Astrocyte of the spinal cord (primary cell): Measurements from ENCODE around the gene MYL11.
"Not testable (repeated sequence)": the region's sequence is repeated elsewhere in the genome, so short reads cannot be mapped to it uniquely, and the experiment has no call there.

Experiments
- DNase-seq: peaks from one replicate; pipeline ENCODE4 v3.0.0; 2011; ENCODE audit warnings: low read depth, low spot score
- H3K4me3 ChIP-seq: 2 replicates; pipeline ENCODE4 v1.5.1; 2011; ENCODE audit warnings: low read depth, mild to moderate bottlenecking, low read length, moderate library complexity
- in situ Hi-C: cut with HindIII; loops from 2 replicates; pipeline ENCODE4 v1.10.0; 2017; ENCODE audit warnings: low sequenced_read_pairs
- TF ChIP-seq, protein P1 (sequence below): IDR thresholded peaks from 2 replicates; pipeline ENCODE4 v1.5.1; 2012; ENCODE audit warnings: low read depth, mild to moderate bottlenecking, low read length, inconsistent platforms

The MYL11 gene

DNA sequence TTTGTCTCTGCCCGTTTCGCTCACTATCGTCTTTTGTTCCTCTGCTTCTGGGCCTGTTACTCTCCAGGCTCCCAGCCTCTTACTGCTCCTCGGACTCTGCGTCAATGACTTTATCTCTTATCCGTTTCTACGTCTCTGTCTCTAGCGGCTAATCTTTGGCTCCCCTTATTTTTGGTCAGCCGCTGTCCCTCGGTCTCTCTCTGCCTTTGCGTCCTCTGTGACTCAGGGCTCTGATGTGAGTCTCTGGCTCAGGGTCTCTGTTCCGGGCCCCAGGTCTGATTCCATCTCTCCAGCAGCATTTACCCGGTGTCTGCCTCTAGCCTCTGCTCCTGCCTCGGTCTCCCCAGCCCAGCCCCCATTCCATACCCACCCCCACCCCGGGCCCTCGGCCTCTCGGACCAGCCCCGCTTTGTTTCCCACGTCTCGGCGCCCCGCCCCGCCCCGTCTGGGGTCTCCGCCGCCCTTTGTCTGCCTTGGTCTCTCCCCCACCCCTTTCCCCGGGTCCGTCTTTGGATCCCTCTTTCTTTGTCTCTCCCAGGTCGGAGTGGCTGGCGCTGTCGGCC is 20.1 kb downstream of the MYL11 start:
- peak; percentile 42 for DNase-seq
- in situ Hi-C loops, result no loop called here
- peak overlapping the region; percentile 72 for H3K4me3 ChIP-seq
- TF ChIP-seq, protein P1, sequence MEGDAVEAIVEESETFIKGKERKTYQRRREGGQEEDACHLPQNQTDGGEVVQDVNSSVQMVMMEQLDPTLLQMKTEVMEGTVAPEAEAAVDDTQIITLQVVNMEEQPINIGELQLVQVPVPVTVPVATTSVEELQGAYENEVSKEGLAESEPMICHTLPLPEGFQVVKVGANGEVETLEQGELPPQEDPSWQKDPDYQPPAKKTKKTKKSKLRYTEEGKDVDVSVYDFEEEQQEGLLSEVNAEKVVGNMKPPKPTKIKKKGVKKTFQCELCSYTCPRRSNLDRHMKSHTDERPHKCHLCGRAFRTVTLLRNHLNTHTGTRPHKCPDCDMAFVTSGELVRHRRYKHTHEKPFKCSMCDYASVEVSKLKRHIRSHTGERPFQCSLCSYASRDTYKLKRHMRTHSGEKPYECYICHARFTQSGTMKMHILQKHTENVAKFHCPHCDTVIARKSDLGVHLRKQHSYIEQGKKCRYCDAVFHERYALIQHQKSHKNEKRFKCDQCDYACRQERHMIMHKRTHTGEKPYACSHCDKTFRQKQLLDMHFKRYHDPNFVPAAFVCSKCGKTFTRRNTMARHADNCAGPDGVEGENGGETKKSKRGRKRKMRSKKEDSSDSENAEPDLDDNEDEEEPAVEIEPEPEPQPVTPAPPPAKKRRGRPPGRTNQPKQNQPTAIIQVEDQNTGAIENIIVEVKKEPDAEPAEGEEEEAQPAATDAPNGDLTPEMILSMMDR, result no peak

DNA sequence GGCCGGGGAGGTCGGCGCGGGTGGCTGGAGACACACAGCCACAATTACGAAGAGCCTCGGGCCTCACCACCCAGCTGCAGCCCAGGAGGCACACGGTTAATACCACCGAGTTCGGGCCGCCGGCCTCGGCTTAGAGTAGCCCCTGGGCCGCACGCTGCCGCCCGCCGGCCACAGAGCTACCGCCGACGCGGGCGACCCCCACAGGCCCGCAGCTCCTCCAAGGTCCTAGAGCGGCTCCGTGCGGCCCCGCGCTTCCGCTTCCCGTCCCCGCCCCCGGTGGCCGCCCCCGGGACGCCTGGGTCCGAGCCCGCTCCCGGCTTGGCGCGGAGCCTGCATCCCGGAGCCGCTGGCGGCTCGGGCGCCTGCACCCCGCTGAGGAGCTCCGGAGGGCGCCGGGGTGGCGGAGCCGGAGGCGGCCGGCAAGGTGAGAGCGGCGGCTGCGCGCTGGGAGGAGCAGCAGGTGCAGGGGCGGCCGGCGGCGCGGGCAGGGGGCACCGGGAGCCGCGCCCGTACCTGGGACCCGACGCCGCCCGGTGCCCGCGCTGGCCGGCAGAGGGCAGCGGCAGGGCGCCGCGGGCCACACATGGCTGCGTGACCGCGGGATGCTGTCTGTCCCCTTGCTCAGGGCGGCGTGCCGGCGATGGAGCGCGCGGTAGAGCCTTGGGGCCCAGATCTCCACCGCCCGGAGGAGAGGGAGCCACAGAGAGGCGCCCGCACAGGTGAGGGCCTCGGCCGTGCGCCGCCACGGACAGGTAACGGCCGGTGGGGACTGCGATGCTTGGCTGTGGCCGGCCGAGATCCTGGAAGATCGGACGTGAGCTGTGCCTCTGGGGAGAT is 20.8 kb downstream of the MYL11 start, which contains the start of gene ZNF48:
TSS of gene ZNF48 (plus strand) at position 266 of the 837 bp plus-strand sequence. CDS start at position 641, 375 bp downstream.
- peak; percentile 91 for DNase-seq
- in situ Hi-C loops, result no loop called here
- H3K4me3 ChIP-seq, result peak within 1 kb of the TSS; percentile 72
- TF ChIP-seq, protein P1, result no peak

DNA sequence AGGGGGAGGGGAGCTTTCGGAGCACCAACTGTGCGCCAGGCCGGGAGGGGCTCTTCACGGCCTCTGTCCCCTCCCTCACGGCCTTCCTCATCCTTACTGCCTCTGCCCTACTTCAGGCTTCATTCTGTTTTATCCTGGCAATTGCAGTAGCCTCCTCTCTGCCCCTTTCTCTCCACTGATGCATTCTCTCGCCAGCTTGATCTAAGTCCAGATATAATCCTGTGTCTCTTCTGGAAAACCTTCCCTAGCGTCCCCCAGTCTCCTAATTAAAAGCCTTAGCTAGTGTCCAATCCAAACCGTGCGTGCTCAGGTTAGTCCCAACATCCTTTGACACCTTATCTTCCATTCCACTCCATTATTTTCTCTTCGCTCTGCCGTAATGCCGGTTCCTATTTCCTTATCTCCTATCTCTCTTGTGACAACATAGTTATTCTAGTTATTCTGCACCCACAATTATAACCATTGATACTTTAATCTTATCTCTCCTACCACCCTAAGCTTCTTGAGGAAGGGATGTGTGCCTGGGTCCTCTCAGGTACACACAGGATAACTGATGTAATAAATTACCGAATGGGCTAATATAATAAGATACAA is 21.5 kb downstream of the MYL11 start:
- TF ChIP-seq, protein P1, result no peak
- in situ Hi-C loops, result no loop called here
- peak overlapping the region; percentile 72 for H3K4me3 ChIP-seq
- DNase-seq, result no peak

DNA sequence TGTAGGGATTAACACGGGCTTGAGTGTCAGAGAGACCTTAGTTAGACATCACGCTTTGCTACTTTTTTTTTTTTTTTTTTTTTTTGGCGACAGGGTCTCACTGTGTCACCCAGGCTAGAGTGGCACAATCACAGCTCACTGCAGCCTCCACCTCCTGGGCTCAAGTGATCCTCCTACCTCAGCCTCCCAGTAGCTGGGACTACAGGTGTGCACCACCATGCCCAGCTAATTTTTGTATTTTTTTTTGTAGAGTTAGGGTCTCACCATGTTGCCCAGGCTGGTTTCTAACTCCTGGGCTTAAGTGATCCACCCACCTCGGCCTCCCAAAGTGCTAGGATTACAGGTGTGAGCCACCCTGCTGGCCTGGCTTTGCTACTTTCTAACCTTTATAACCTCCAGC is 22.0 kb downstream of the MYL11 start:
- H3K4me3 ChIP-seq, in situ Hi-C loops, DNase-seq: not testable (repeated sequence)

DNA sequence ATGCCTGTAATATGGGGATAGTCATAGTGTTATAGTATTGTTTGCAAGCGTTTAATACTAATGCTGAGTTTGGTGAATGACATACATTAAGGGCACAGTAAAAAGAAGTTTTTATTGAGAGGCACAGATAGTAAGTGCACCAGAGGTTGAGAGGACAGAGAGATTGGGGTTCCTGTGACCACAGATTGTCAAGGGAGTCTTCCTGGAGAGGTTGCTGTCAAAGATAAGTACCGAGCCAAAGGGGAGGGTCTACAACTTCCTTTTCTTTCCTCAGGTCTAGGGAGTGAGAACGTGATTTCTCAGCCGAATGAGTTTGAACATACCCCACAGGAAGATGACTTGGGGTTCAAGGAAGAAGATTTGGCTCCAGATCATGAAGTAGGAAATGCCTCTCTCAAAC is 22.5 kb downstream of the MYL11 start:
- in situ Hi-C loops, result no loop called here
- DNase-seq, result no peak
- TF ChIP-seq, protein P1, result no peak
- H3K4me3 ChIP-seq, result no peak overlapping the region

DNA sequence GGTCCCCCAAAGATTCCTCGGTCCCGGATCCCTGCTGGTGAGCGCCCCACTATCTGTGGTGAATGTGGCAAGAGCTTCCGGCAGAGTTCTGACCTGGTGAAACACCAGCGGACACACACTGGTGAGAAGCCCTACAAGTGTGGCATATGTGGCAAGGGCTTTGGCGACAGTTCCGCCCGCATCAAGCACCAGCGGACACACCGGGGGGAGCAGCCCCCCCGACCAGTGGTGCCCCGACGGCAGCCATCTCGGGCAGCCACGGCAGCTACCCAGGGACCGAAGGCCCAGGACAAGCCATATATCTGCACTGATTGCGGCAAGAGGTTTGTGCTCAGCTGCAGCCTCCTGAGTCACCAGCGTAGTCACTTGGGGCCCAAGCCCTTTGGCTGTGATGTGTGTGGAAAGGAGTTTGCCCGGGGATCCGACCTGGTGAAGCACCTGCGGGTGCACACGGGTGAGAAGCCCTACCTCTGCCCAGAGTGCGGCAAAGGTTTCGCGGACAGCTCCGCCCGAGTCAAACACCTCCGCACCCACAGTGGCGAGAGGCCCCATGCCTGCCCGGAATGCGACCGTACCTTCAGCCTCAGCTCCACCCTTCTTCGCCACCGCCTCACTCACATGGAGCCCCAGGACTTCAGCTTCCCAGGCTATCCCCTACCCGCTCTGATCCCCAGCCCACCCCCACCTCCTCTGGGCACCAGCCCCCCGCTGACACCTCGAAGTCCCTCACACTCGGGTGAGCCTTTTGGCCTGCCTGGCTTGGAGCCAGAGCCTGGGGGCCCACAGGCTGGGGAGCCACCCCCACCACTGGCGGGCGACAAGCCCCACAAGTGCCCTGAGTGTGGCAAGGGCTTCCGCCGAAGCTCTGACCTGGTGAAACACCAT is 23.4 kb downstream of the MYL11 start:
- TF ChIP-seq, protein P1, result no peak
- no peak overlapping the region for H3K4me3 ChIP-seq
- in situ Hi-C loops, result no loop called here
- no peak for DNase-seq
